GM18861 (cell line): ENCODE results near the gene BCAS1.

ENCODE experiments used
- ATAC-seq: cut with Tn5 transposase; IDR thresholded peaks from one replicate; pipeline ENCODE4 v1.9.1; 2021; ENCODE audit not compliant: unreplicated experiment

The BCAS1 gene

GRCh38 chr20:54056762-54057639 lies 13.4 kb downstream of the BCAS1 start:
- no peak for ATAC-seq

GRCh38 chr20:54054516-54054915 lies 15.9 kb downstream of the BCAS1 start:
- ATAC-seq, result no peak

GRCh38 chr20:54051068-54051467 lies 19.3 kb downstream of the BCAS1 start:
- ATAC-seq, result no peak

GRCh38 chr20:54048891-54049545 lies 21.4 kb downstream of the BCAS1 start:
- ATAC-seq, result no peak

GRCh38 chr20:54048481-54048880 lies 21.9 kb downstream of the BCAS1 start:
- ATAC-seq, result no peak

- no peak for ATAC-seq
These were observed 22.7 kb downstream of the BCAS1 start for GRCh38 chr20:54047720-54048119.

GRCh38 chr20:54047048-54047447 lies 23.3 kb downstream of the BCAS1 start:
- no peak for ATAC-seq

- no peak for ATAC-seq
These were observed 26.2 kb downstream of the BCAS1 start for GRCh38 chr20:54044156-54044555.

GRCh38 chr20:54043076-54043967 lies 27.1 kb downstream of the BCAS1 start:
- ATAC-seq, result no peak

- no peak for ATAC-seq
These were observed 28.4 kb downstream of the BCAS1 start for GRCh38 chr20:54042021-54042420.

- ATAC-seq, result no peak
These were observed 29.1 kb downstream of the BCAS1 start for GRCh38 chr20:54041336-54041735.

GRCh38 chr20:54040531-54040930 lies 29.9 kb downstream of the BCAS1 start:
- no peak for ATAC-seq

GRCh38 chr20:54038961-54039360 lies 31.4 kb downstream of the BCAS1 start:
- ATAC-seq, result no peak

GRCh38 chr20:54037525-54037924 lies 32.9 kb downstream of the BCAS1 start:
- no peak for ATAC-seq

GRCh38 chr20:54029643-54030042 lies 40.8 kb downstream of the BCAS1 start:
- no peak for ATAC-seq

- no peak for ATAC-seq
These were observed 41.2 kb downstream of the BCAS1 start for GRCh38 chr20:54029176-54029575.

- ATAC-seq, result no peak
These were observed 42.0 kb downstream of the BCAS1 start for GRCh38 chr20:54028276-54029011.

GRCh38 chr20:54027704-54028103 lies 42.7 kb downstream of the BCAS1 start:
- no peak for ATAC-seq

GRCh38 chr20:54026295-54027064 lies 43.9 kb downstream of the BCAS1 start:
- ATAC-seq, result no peak

GRCh38 chr20:54025251-54025771 lies 45.1 kb downstream of the BCAS1 start:
- ATAC-seq, result no peak
